ENCODE results near the gene COL23A1. TPM values are rescaled to one million over a fixed set of nuclear protein-coding genes. Genes with fewer than 3 reads are reported as not detected.

COL23A1 gene
- total RNA-seq, 1 experiment from 2014 or later: 18.0 TPM

DNA sequence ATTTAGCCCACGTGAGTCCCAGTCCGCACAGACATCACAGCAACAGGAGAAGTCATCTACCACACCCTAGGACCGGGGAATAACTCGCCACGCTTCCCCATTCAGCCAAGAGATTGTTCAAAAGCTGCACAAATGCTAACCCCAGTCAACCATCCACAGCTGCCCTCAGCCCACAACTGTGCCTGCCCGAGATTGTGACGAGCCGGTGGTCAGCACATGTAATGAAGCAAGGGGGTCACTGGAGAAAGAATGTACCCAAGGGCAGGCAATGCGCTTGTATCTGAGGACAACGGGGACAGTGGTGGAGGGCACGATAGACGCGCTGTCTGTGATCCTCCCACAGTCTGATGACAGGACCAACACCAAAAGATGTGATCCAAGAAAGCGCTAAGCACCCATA is 67.8 kb downstream of the COL23A1 start:
- Histone ChIP-seq H3K36me3 (replicated peaks; ENCODE audit: control insufficient read depth, insufficient read depth, low read length) (no peaks in the 10 kb centered on the region), H3K4me3 (ENCODE audit: insufficient read depth, low read depth, low read length) (no peak overlapping the region), H3K27me3 (ENCODE audit: control insufficient read depth, insufficient read depth, low read length) (no peaks in the 10 kb centered on the region)
- DNase-seq: no peak

DNA sequence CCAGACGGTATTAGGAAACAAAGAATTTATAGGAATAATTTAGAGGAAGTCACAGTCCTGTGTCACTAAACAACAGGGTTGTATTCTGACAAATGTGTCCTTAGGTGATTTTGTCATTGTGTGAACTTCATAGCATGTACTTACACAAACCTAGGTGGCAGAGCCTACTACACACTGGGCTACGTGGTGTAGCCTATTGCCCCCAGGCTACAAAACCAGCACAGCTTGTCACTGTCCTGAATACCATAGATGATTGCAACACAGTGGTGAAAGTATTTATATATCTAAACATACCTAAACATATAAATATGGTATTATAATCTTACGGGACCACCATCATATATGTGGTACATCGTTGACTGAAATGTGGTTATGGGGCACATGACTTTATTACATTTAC is 69.3 kb downstream of the COL23A1 start:
- Histone ChIP-seq H3K27me3 (ENCODE audit: control insufficient read depth, insufficient read depth, low read length) (no peaks in the 10 kb centered on the region), H3K4me3 (ENCODE audit: insufficient read depth, low read depth, low read length) (no peak overlapping the region), H3K36me3 (replicated peaks; ENCODE audit: control insufficient read depth, insufficient read depth, low read length) (no peaks in the 10 kb centered on the region)
- DNase-seq: no peak

DNA sequence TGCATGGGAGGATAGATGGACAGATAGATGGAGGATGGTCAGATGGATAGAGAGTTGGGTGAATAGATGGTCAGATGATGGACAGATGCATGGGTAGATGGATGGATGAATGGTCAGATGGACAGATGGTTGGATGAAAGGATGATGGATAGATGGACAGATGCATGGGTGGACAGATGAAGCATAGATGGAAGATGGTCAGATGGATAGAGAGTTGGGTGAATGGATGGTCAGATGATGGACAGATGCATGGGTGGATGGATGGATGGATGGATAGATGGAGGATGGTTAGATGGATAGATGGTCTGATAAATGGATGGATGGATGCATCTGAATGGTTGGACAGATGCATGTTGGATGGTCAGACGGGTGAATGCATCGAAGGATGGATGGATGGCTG is 70.4 kb downstream of the COL23A1 start:
- Histone ChIP-seq H3K27me3 (ENCODE audit: control insufficient read depth, insufficient read depth, low read length) (no peaks in the 10 kb centered on the region), H3K36me3 (replicated peaks; ENCODE audit: control insufficient read depth, insufficient read depth, low read length) (no peaks in the 10 kb centered on the region), H3K4me3 (ENCODE audit: insufficient read depth, low read depth, low read length) (no peak overlapping the region)
- no peak for DNase-seq

DNA sequence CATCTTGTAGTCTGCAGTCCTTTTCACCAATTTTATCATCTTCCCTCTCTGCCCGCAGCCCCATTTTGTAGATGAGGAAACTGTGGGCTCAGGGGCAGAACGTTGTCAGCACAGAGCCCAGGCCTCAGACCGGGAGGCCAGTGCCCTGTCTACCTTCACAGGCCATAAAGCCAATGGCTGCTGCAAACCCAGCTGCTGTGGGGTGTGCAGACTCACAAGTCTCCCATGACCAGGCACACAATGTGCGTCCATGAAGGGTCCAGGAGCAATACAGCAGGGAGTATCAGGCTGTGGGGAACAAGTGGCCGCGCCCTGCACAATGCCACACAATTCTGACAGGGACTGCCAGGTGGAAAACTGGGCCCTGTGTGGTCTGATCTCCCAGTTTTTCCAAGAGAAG is 71.0 kb downstream of the COL23A1 start:
- Histone ChIP-seq H3K27me3 (ENCODE audit: control insufficient read depth, insufficient read depth, low read length) (no peaks in the 10 kb centered on the region), H3K36me3 (replicated peaks; ENCODE audit: control insufficient read depth, insufficient read depth, low read length) (no peaks in the 10 kb centered on the region), H3K4me3 (ENCODE audit: insufficient read depth, low read depth, low read length) (no peak overlapping the region)
- no peak for DNase-seq

DNA sequence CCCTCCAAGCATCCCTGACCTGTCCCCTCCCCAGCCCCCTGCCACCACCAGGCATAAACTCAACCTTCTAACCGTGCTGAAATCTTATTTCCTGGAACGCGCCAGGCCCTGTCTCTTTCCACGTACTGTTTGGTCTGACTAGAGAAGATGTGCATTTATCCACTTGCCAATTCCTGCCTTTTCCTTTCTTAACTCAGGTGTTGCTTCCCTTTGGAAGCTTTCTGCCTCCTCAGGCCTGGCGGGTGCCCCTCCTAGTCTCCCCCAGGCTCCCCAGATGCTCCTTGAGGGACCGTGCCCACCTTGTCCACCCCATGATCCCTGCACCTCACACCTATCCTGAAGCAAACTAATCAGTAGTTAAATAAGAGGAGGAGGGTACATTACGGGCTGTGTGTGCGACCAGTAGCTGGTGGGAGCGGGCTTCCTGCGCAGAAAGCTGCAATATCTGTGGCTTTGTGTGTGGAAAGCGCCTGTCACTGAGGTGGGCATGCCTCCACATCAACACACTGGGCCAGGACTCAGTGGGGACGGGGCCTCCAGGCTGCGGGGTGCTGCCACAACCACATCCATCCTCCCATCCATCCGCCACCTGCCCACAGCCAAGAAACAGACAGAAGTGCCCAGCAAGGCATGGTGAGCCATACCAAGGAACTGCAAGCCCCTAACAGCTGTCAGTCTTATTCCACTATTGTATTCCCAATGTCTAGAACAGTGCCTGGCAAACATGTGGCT is 73.5 kb downstream of the COL23A1 start:
- no peaks in the 10 kb centered on the region for H3K27me3 ChIP-seq (ENCODE audit: control insufficient read depth, insufficient read depth, low read length)
- no peak for DNase-seq
- no peak overlapping the region for H3K4me3 ChIP-seq (ENCODE audit: insufficient read depth, low read depth, low read length)
- no peaks in the 10 kb centered on the region for H3K36me3 ChIP-seq (replicated peaks; ENCODE audit: control insufficient read depth, insufficient read depth, low read length)

DNA sequence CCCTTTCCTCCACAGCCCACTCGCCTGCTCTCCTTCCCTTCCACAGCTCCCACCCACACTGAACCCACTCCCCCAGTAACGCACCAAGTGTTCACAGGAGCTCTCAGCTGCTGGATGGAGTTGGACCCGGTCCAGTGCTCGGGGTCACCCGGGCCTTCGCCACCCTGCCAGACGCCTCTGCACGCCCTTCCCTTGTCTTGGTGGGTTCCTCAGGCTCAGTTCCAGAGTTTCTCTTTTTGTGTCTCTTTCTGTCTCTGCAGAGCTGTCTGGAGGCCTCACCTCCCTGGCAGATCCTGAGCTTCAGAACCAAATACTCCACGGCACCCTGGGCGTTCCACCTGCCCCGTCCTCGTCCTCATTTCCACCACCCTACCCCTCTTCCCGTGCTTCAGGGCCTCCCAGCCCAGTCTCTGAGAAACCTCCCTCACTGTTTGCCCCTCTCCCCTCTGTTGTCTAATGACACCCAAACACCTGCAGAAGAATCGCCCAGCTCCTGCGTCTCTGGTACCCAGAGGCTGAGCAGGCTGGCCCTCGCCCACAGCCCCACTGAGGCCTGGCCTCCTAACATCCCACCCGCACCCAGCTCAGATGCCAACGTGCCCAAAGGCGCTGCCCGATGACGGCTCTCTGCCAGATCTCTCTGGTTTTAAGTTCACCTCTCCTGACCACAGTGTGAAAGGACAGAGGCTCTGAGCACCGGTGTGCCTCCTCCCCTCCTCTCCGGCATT is 74.3 kb downstream of the COL23A1 start:
- no peak for DNase-seq
- H3K4me3 ChIP-seq (ENCODE audit: insufficient read depth, low read depth, low read length): no peak overlapping the region
- no peaks in the 10 kb centered on the region for H3K36me3 ChIP-seq (replicated peaks; ENCODE audit: control insufficient read depth, insufficient read depth, low read length)
- no peaks in the 10 kb centered on the region for H3K27me3 ChIP-seq (ENCODE audit: control insufficient read depth, insufficient read depth, low read length)

DNA sequence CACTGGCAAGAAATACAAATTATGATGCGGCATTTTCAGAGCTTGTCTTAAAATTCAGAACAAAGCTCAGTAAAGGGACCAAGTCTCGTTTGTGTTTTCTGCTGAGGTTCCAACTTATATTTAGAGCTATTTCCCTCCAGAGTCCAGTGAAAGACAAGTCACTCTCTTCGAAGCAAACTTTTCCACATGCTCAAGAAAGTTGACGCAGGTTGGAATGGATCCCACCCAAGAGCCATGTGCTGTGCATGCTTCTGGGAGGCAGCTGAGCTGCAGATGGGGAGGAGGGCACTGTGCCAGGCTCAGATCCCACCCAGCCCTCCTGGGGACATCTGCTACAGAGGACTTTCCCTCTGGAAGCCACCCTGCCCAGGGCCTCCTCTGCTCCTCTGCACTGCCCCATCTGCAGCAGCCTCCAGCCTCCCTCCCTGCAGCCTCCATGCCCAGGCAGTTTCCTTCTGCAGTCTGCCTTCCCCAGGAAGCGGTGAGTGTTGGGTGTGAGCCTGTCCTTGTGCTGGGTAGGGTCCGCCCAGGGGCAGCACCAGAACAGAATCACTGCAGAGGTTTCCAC is 75.3 kb downstream of the COL23A1 start:
- H3K4me3 ChIP-seq (ENCODE audit: insufficient read depth, low read depth, low read length): no peak overlapping the region
- H3K27me3 ChIP-seq (ENCODE audit: control insufficient read depth, insufficient read depth, low read length): no peaks in the 10 kb centered on the region
- no peak for DNase-seq
- H3K36me3 ChIP-seq (replicated peaks; ENCODE audit: control insufficient read depth, insufficient read depth, low read length): no peaks in the 10 kb centered on the region

DNA sequence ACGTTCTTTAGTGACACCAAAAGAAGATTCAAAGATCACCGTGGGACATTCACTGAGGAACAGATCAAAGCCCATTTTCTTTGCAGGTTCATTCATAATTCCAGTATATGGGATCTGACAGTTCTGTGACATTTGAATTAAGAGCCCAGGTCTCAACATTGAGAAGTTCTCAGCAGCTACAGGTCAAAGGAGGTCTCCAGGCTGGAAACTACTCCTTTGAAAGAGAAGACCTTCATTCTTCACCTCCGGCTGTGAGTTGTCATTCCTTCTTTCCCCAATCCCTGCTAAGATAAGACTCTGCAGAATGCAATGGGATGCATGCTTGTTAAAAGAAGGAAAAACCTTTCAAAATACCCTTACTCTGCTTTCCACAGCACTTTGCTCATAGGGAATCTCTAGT is 79.0 kb downstream of the COL23A1 start:
- no peaks in the 10 kb centered on the region for H3K27me3 ChIP-seq (ENCODE audit: control insufficient read depth, insufficient read depth, low read length)
- no peaks in the 10 kb centered on the region for H3K36me3 ChIP-seq (replicated peaks; ENCODE audit: control insufficient read depth, insufficient read depth, low read length)
- no peak for DNase-seq
- no peak overlapping the region for H3K4me3 ChIP-seq (ENCODE audit: insufficient read depth, low read depth, low read length)

DNA sequence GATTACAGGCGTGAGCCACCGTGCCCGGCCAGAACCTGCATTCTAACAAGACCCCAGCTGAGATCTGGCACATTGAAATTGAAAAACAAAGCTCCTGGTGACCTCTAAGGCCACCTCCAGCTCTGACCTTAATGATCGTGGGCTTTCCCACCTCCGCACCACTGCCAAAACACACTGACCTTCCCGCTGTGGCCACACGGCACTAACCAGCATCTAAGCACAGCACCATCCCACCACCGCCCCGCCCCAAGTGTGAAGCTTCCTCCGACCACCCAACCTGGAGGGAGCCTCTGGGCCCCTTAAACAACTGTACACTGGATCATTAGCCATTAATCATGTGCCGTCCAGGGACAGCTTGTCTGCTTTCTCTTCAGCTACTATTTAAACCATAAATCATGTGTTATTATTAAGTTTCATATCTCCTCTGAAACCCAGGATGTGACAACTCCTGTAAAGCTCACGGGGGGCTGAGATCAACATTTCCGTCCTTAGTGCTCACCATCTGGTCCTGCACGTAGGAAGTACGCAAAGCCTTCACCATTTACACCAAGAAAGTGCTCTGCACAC is 80.6 kb downstream of the COL23A1 start:
- DNase-seq: no peak
- Histone ChIP-seq H3K4me3 (ENCODE audit: insufficient read depth, low read depth, low read length) (no peak overlapping the region), H3K27me3 (ENCODE audit: control insufficient read depth, insufficient read depth, low read length) (no peaks in the 10 kb centered on the region), H3K36me3 (replicated peaks; ENCODE audit: control insufficient read depth, insufficient read depth, low read length) (no peaks in the 10 kb centered on the region)

DNA sequence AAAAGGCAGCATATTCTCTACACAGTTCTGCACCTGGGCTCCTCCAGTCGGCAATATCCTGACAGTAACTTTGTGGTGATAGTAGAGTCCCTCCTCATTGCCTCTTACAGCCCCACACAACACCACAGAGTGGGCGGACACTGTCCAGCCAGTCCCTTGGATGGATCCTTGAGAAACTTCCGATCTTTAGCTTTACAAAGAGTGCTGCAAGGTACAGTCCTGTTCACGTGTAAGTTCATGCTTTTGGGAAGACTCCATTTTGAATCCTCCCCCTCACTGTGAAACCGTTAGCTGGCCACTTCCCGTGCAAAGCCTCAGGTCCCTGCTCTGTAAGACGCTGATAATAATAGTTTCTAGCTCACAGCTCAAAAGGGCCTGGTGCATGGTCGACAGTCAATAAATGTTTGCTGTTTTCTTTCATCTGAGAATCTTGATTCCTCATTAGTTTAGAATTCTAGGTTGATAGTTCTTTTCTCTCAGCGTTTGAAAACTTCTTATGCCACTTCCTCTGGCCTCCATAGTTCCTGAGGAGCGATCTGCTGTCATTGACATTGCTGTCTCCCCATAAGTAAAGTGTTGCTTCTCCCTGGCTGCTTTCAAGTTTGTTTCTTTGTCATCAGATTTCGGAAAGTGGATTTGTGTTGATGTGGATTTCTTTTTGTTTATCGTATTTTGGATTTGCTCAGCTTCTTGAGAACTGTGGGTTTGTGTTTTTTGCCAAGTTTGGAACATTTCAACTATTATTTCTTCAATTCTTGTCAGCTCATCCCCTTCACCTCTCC is 82.9 kb downstream of the COL23A1 start:
- no peak for DNase-seq
- H3K36me3 ChIP-seq (replicated peaks; ENCODE audit: control insufficient read depth, insufficient read depth, low read length): no peaks in the 10 kb centered on the region
- H3K27me3 ChIP-seq (ENCODE audit: control insufficient read depth, insufficient read depth, low read length): no peaks in the 10 kb centered on the region
- no peak overlapping the region for H3K4me3 ChIP-seq (ENCODE audit: insufficient read depth, low read depth, low read length)

DNA sequence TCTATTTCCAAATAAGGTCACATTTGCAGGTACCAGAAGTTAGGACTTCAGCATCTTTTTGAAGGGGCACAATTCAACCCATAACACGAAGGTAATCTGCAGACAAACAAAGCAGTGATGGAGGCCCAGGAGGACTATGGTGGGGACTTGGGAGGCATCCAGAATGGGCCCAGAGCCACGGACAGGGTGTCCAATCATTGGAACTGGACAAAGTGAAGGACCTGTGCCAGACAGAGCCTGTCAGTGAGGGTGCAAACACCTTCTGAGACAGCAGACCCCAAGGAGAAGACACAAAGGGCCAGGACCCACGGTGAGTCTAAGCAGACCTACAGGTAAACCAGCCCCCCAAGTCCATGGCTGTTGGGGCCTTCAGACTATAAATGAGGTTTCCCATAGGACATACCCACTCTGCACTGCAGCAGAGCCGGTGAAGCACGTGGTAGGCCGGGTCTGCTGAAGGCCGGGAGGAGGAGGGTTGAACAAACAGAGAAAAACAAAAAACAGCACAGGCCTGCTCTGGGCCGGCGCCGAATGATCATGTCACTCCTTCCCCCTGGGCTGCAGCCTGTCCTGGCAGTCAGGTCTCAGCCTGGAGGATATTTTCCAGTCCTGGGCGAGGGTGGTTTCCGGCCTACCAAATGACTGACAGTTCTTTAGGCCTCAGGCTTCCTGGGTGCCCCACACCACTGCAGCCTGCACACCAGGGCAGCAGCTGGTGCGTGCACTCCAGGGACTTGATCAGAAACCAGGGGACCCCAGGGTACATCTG is 84.4 kb downstream of the COL23A1 start:
- H3K4me3 ChIP-seq (ENCODE audit: insufficient read depth, low read depth, low read length): no peak overlapping the region
- H3K36me3 ChIP-seq (replicated peaks; ENCODE audit: control insufficient read depth, insufficient read depth, low read length): no peaks in the 10 kb centered on the region
- no peaks in the 10 kb centered on the region for H3K27me3 ChIP-seq (ENCODE audit: control insufficient read depth, insufficient read depth, low read length)
- no peak for DNase-seq

DNA sequence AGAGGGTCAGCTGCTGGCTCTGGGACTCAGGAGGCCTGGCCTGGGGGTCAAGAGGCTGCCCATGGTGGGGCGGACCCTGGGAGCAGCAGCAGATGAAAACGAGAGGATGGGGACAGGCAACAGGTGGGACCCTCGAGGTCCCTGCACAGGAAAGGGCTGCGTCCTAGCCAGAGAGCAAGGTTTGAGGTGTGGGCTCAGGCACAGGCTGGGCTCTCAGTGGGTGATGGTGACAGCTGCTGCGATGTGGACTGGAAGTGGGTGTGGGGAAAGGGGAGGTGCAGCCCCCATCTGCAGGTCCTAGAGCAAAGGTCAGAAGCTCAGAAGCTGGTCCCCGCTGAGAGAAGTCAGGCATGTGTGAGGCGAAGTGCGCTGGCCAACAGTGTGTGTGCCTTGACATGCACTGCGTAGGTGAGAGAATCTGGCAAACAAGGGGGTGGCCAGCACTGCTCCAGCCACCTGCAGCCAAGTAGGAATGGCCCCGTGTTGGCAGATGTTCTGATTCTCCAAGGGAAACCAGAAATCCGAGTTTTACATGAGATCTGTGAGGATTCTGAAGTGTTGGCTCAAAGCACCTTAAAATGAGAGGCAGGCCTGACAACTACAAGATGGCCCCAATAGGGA is 85.7 kb downstream of the COL23A1 start:
- Histone ChIP-seq H3K27me3 (ENCODE audit: control insufficient read depth, insufficient read depth, low read length) (no peaks in the 10 kb centered on the region), H3K36me3 (replicated peaks; ENCODE audit: control insufficient read depth, insufficient read depth, low read length) (no peaks in the 10 kb centered on the region), H3K4me3 (ENCODE audit: insufficient read depth, low read depth, low read length) (no peak overlapping the region)
- no peak for DNase-seq

DNA sequence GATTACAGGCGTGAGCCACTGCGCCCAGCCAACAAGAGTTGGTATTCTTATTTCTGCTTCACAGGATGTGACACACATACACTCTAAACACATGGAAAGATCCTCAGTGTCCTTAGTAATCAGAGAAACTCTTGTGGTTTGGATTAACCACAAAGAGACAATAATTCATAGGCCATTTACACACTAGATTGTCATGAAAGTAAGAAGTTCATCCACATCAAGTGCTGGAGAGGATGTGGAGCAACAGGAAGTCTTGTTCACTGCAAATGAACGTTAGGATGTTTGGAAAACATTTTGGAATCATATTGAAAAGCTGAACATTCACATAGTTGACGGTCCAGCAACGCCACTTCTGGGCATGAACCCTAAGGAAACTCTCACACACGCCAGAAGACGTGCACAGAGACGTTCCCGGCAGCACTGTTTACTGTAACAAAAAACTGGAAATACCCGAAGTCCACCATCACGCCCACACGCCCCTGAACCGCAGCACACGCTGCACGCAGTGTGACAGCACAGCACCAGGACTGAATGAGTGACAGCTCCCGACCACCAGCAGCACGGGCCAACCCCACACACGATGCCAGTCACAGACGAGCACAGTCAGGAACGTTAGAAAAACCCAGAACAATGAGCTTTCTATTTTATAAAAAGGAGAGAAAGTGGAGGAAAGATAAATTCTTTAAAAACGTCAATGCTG is 87.6 kb downstream of the COL23A1 start:
- DNase-seq: no peak
- H3K4me3 ChIP-seq (ENCODE audit: insufficient read depth, low read depth, low read length): no peak overlapping the region
- no peaks in the 10 kb centered on the region for H3K27me3 ChIP-seq (ENCODE audit: control insufficient read depth, insufficient read depth, low read length)
- H3K36me3 ChIP-seq (replicated peaks; ENCODE audit: control insufficient read depth, insufficient read depth, low read length): no peaks in the 10 kb centered on the region
